ENCODE data around the gene SDHAF1. TPM values are rescaled to one million over a fixed set of nuclear protein-coding genes. Genes with fewer than 3 reads are reported as not detected.
"Not testable (repeated sequence)": the region's sequence is repeated elsewhere in the genome, so short reads cannot be mapped to it uniquely, and the experiment has no call there.

SDHAF1 gene
- total RNA-seq, 2 experiments from 2014 or later, result 13.1 to 13.8 TPM

DNA sequence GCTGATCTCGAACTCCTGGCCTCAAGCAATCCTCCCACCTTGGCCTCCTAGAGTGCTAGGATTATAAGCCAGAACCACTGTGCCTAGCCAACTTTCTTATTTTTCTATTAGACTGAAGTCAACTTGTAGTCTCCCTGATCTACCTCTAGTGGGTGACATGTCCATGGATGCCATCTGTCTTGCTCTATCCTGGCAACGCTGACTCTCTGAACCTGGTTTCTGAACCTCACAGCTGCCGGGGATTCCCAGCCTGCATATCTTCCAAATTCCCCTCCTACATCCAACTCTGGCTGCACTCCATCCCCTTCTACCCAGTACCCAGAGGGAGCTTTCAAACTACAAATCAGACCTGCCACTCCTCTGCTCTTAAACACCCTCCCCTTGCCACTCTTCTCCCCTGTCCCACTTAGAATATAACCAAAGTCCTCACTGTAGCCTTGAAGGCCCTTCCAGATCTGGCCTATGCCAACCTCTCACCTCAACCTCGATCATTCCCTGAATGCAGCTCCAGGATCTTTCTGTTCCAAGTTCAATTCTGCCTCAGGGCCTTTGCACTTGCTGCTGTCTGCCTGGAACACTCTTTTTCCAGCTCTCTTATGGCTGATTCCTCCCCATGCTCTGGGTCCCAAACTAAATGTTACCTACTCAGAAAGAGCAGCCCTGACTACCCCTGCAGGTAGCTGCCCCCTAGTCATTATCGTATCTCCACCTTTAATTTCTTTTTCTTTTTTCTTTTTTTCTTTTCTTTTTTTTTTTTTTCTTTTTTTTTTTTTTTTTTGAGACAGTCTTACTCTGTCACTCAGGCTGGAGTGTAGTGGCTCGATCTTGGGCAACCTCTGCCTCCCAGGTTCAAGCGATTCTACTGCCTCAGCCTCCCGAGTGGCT, 35.5 kb downstream of the SDHAF1 start:
- no peak overlapping the region for H3K4me3 Mint-ChIP-seq
- H3K36me3 Mint-ChIP-seq (ENCODE audit: low read depth), result peaks cover 31% of the 10 kb centered on the region
- CTCF ChIA-PET, result no interaction called here
- no peak for DNase-seq
- no peak overlapping the region for H3K27ac Mint-ChIP-seq
- H3K4me1 Mint-ChIP-seq (ENCODE audit: low read depth), result peaks cover 18% of the 10 kb centered on the region
- no peaks in the 10 kb centered on the region for H3K9me3 Mint-ChIP-seq
- intact Hi-C loops (cut with micrococcal nuclease), result no loop called here
- H3K27me3 Mint-ChIP-seq (ENCODE audit: low read depth), result no peaks in the 10 kb centered on the region

DNA sequence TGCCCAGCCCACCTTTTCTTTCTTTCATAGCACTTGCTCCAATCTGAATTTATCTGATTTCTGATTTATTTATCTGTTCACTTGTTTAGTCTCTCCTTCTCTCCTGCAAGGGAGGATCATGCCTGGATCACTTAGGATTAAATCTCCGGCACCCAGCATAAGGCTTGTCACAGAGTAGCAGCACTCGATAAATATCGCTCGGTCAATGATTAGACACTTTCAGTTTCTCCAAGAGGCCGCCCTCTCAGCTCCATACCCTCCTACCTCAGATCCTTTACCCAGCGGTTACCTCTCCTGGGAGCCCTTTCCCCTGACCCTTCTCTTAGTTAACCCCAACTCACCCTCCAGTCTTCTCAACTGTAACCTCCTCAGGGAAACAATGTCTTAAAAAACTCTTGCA, 36.3 kb downstream of the SDHAF1 start:
- no peak for DNase-seq
- Mint-ChIP-seq H3K27me3 (ENCODE audit: low read depth) (no peaks in the 10 kb centered on the region), H3K4me1 (ENCODE audit: low read depth) (peaks cover 24% of the 10 kb centered on the region), H3K36me3 (ENCODE audit: low read depth) (peaks cover 29% of the 10 kb centered on the region), H3K27ac (no peak overlapping the region), H3K9me3 (no peaks in the 10 kb centered on the region), H3K4me3 (no peak overlapping the region)
- intact Hi-C loops (cut with micrococcal nuclease), result no loop called here
- CTCF ChIA-PET, result no interaction called here

DNA sequence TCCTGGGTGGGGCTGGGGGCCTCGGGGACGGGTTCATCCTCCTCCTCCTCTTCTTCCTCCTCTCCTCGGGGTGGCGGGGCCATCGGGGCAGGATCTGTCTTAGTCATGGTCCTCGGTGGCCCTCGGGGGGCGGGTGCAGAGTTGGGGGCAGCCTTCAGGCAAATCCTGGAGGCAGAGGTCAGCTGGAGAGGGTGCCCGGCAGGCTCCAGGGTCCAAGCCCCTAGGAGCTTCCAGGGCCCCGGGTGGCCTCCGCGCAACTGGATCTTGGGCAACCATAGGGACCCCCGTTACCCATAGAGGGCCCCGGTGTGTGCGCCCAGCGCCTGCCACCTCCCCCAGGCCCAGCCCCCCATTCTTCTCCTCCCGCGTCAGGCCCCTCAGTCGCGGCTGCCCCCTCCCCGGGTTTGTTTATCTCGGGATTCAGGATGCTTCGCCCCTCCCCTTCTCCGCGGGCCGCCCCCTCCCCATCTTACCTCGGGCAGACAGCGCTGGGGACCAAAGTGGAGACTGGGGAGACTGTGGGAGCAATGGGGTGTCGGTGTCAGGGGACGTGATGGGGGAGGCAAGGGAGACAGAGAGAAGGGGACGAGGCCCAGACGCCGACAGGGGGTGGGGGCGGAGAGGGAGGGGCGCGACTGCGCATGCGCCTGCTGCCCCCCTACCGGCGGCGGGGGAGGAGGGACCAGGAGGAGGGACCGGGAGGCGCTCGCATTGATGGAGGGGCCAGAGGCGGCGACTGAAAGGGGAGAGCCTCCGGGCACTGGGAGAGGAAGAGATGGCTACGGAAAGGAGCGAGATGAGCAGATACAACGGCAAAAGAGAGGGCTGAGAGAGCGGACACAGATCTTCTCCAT, 37.5 kb downstream of the SDHAF1 start, which contains the start of gene CLIP3:
Gene CLIP3 (minus strand): TSS at position 623 of the 854 bp plus-strand sequence. CDS start 516 bp downstream, at position 107.
- no peak for DNase-seq
- no peaks in the 10 kb centered on the region for H3K27me3 Mint-ChIP-seq (ENCODE audit: low read depth)
- intact Hi-C loops (cut with micrococcal nuclease), result no loop called here
- H3K27ac Mint-ChIP-seq, result no peak within 1 kb of the TSS
- H3K4me1 Mint-ChIP-seq (ENCODE audit: low read depth), result peaks cover 31% of the 10 kb centered on the region
- peaks cover 28% of the 10 kb centered on the region for H3K36me3 Mint-ChIP-seq (ENCODE audit: low read depth)
- CTCF ChIA-PET, result no interaction called here
- no peaks in the 10 kb centered on the region for H3K9me3 Mint-ChIP-seq
- H3K4me3 Mint-ChIP-seq, result peak within 1 kb of the TSS; percentile 33

DNA sequence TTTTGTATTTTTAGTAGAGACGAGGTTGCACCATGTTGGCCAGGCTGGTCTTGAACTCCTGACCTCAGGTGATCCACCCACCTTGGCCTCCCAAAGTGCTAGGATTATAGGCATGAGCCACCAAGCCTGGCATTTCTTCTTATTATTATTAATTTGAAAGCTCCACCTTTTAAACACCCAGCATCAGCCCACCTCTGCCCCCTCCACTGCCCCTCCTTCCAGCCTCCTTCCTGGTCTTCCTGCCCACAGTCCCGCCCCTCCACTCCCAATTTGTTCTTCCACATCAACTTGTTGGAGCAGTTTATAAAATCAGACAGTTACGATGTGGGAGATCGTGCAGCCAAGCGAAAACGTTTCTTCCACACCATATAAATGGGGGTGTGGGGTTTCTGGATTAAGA, 45.5 kb downstream of the SDHAF1 start:
- Mint-ChIP-seq H3K4me1 (ENCODE audit: low read depth) (peaks cover 13% of the 10 kb centered on the region), H3K4me3 (no peak overlapping the region), H3K36me3 (ENCODE audit: low read depth) (peaks cover 6% of the 10 kb centered on the region), H3K27me3 (ENCODE audit: low read depth) (no peaks in the 10 kb centered on the region), H3K27ac (no peak overlapping the region), H3K9me3 (no peaks in the 10 kb centered on the region)
- CTCF ChIA-PET, result no interaction called here
- intact Hi-C loops (cut with micrococcal nuclease), result no loop called here
- no peak for DNase-seq

DNA sequence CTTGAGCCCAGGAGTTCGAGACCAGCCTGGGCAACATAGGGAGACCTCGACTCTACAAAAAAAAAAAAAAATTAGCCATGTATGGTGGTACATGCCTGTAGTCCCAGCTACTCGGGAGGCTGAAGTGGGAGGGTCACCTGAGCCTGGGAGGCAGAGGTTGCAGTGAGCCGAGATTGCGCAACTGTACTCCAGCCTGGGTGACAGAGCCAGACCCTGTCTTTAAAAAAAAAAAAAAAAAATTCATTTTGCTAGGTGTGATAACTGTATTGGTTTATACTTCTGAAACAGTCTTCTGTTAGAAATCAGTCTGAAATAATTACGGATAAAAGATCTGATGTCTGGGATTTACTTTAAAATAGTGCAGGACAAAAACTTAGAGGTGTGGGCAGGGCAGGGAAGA, 46.1 kb downstream of the SDHAF1 start:
- H3K27me3 Mint-ChIP-seq (ENCODE audit: low read depth); H3K27ac Mint-ChIP-seq; H3K36me3 Mint-ChIP-seq (ENCODE audit: low read depth); intact Hi-C loops (cut with micrococcal nuclease); CTCF ChIA-PET; H3K9me3 Mint-ChIP-seq; H3K4me3 Mint-ChIP-seq; DNase-seq; H3K4me1 Mint-ChIP-seq (ENCODE audit: low read depth): not testable (repeated sequence)

DNA sequence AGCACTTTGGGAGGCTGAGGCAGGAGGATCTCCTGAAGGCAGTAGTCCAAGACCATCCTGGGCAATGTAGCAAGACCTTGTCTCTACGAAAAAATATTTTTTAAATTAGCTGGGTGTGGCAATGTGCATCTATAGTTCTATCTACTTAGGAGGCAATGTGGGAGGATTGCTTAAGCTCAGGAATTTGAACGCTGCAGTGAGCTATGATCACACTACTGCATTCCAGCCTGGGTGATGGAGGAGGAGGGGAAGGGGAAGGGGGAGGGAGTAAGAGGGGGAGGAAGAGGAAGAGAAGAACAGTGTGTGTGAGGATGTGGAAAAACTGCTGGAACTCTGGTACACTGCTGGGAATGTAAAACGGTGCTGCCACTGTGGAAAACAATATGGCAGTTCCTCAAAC, 46.8 kb downstream of the SDHAF1 start:
- Mint-ChIP-seq H3K27ac (no peak overlapping the region), H3K4me3 (no peak overlapping the region), H3K27me3 (ENCODE audit: low read depth) (no peaks in the 10 kb centered on the region), H3K9me3 (no peaks in the 10 kb centered on the region), H3K4me1 (ENCODE audit: low read depth) (peaks cover 6% of the 10 kb centered on the region), H3K36me3 (ENCODE audit: low read depth) (peaks cover 12% of the 10 kb centered on the region)
- no peak for DNase-seq
- CTCF ChIA-PET, result no interaction called here
- intact Hi-C loops (cut with micrococcal nuclease), result no loop called here

DNA sequence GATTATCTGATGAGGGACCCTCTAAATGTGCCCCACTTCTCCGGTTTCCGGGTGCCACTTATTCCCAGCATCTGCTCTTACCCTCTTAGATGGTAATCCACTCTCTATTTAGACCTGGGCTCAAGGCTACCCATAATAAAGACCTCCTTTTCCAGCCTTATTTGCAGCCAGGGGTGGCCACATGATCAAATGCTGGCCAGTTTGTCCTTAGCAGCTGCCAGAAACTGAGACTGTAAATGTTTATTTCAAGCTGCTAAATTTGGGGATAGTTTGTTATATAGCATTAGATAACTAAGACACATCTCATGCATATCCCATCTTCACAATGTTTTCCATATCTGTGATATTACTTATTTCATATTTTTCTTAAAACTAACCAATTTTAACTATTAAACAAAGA, 49.0 kb downstream of the SDHAF1 start:
- Mint-ChIP-seq H3K4me3 (no peak overlapping the region), H3K27me3 (ENCODE audit: low read depth) (no peaks in the 10 kb centered on the region), H3K27ac (no peak overlapping the region), H3K4me1 (ENCODE audit: low read depth) (no peaks in the 10 kb centered on the region), H3K9me3 (no peaks in the 10 kb centered on the region), H3K36me3 (ENCODE audit: low read depth) (peaks cover 14% of the 10 kb centered on the region)
- intact Hi-C loops (cut with micrococcal nuclease), result loop anchor here (1.0 kb wide), 1 partner anchor 20 kb away; no protein-coding TSS in a partner anchor
- CTCF ChIA-PET, result no interaction called here
- no peak for DNase-seq

Other genes with a start within 250 kb of the SDHAF1 start
- gene U2AF1L4, start 249.8 kb upstream of the SDHAF1 start, total RNA-seq, result 10 to 100 TPM; 41.8 to 44.2 TPM
- 10 to 100 TPM; 32.4 to 37.7 TPM for gene PSENEN, start 249.5 kb upstream of the SDHAF1 start, total RNA-seq
- 1 to 10 TPM; 5.7 to 9.7 TPM for gene LIN37, start 246.6 kb upstream of the SDHAF1 start, total RNA-seq
- gene HSPB6, start 238.2 kb upstream of the SDHAF1 start, total RNA-seq, result under 1 TPM; 0.40 to 0.55 TPM
- 10 to 100 TPM; 45.3 to 47.4 TPM for gene PROSER3, start 237.0 kb upstream of the SDHAF1 start, total RNA-seq
- 10 to 100 TPM; 49.5 to 61.6 TPM for gene ARHGAP33, start 219.6 kb upstream of the SDHAF1 start, total RNA-seq
- gene PRODH2, start 182.3 kb upstream of the SDHAF1 start, total RNA-seq, result not detected
- gene NPHS1, start 142.7 kb upstream of the SDHAF1 start, total RNA-seq, result under 1 TPM in 1 of 2 experiments, not detected in 1; 0.05 TPM
- 1 to 10 TPM; 1.0 to 1.1 TPM for gene KIRREL2, start 138.3 kb upstream of the SDHAF1 start, total RNA-seq
- 1 to 10 TPM in 1 of 2 experiments, under 1 TPM in 1; 0.79 to 1.2 TPM for gene APLP1, start 126.6 kb upstream of the SDHAF1 start, total RNA-seq
- gene NFKBID, start 94.6 kb upstream of the SDHAF1 start, total RNA-seq, result 10 to 100 TPM; 56.2 to 56.4 TPM
- gene HCST, start 92.7 kb upstream of the SDHAF1 start, total RNA-seq, result 10 to 100 TPM; 11.7 to 14.5 TPM
- gene TYROBP, start 86.9 kb upstream of the SDHAF1 start, total RNA-seq, result not detected
- gene LRFN3, start 58.8 kb upstream of the SDHAF1 start, total RNA-seq, result 1 to 10 TPM; 4.0 TPM
- gene SYNE4, start 13.6 kb downstream of the SDHAF1 start, total RNA-seq, result 1 to 10 TPM; 1.1 to 2.1 TPM
- 10 to 100 TPM; 36.9 to 37.8 TPM for gene ALKBH6, start 19.0 kb downstream of the SDHAF1 start, total RNA-seq
- under 1 TPM in 1 of 2 experiments, not detected in 1; 0.15 TPM for gene CLIP3, start 37.7 kb downstream of the SDHAF1 start, total RNA-seq
- 1 to 10 TPM; 1.1 to 1.2 TPM for gene THAP8, start 59.1 kb downstream of the SDHAF1 start, total RNA-seq
- gene WDR62, start 59.7 kb downstream of the SDHAF1 start, total RNA-seq, result 10 to 100 TPM; 23.7 to 25.6 TPM
- not detected for gene OVOL3, start 116.0 kb downstream of the SDHAF1 start, total RNA-seq
- 10 to 100 TPM; 86.8 to 87.4 TPM for gene POLR2I, start 119.7 kb downstream of the SDHAF1 start, total RNA-seq
- 100 to 1,000 TPM; 104 to 105 TPM for gene TBCB, start 120.3 kb downstream of the SDHAF1 start, total RNA-seq
- gene CAPNS1, start 144.9 kb downstream of the SDHAF1 start, total RNA-seq, result 100 to 1,000 TPM; 301 to 307 TPM
- gene COX7A1, start 157.3 kb downstream of the SDHAF1 start, total RNA-seq, result not detected
- gene ZNF565, start 219.5 kb downstream of the SDHAF1 start, total RNA-seq, result 1 to 10 TPM; 2.0 to 2.2 TPM
- 10 to 100 TPM; 78.2 to 79.2 TPM for gene ZNF146, start 219.9 kb downstream of the SDHAF1 start, total RNA-seq